Activated T-cell treated with anti-CD3 and anti-CD28 coated beads, Interleukin-2, amount 50 U/mL, for 1 hour (primary cell): Measurements from ENCODE around the gene GPRIN3.
"Not testable (repeated sequence)": the region's sequence is repeated elsewhere in the genome, so short reads cannot be mapped to it uniquely, and the experiment has no call there.

Source experiments
- DNase-seq: peaks from one replicate; pipeline ENCODE4 v3.0.0-alpha.2; 2020

Gene GPRIN3

DNA sequence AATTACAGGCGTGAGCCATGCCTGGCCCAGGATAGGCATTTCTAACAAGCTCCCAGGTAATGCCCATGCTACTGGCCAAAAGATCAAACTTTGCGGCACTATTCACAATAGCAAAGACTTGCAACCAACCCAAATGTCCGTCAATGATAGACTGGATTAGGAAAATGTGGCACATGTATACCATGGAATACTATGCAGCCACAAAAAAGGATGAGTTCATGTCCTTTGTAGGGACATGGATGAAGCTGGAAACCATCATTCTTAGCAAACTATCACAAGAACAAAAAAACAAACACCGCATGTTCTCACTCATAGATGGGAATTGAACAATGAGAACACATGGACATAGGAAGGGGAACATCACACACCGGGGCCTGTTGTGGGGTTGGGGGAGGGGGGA is 1.6 kb upstream of the GPRIN3 start:
- not testable (repeated sequence) for DNase-seq

DNA sequence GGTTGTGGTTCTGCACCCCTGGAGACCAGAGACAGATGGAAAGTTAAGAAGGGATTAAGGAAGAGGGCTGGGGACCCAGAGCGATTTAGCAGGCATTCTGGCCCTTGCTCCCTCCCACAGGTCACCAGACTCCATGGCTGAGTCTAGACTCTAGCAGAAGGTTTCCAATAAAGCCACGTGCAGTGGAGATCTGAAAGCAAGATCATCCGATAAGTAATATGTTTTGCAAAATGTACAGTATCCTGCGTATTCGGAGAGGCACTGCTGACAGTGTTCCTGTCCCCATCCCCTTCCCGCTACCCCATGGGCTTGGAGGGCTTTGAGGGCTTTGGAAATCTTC is 531 bp upstream of the GPRIN3 start:
- no peak for DNase-seq

DNA sequence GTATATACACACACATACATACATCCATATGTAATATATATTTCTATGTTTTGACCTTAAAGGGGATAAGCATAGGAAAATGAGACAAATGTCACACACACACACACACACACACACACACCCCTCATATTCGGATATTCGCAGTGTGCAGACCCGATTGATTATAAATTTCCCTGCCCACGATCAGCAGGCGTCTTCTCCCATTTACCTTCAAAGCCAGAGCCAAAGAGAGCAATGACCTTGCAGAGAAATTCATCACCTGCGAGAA is 488 bp downstream of the GPRIN3 start:
- DNase-seq: no peak

DNA sequence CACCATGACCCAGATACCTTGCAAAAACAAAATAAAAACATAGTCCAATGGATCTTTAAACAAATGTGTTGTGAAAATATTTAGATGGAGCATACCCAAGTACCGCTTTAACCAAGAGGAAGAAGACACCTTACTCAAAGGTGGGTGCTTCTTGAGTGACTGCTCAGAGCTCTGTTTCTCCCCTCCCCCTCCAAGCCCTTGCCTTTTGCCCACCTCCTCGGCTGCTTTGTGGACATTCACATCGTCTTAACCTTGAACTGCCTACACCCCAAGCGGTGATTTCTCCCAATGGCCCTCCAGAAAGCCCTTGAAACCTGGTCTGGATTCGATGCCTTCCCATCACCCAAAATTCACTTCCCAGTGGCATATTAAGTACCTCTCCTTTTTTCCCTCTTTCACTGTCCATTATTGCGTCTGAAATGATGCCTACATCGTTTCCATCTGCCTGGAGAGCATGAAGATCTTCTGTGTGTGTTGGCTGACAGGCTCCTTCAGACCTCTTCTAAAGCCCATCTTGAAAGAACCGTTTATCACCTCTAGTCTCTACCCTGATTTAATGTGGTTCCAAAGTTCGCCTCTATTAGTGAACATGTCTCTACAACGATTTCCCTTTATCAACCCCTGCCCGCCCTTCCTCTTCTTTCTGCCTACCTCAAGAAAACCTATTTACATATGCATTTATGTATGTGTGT is 968 bp downstream of the GPRIN3 start:
- no peak for DNase-seq

DNA sequence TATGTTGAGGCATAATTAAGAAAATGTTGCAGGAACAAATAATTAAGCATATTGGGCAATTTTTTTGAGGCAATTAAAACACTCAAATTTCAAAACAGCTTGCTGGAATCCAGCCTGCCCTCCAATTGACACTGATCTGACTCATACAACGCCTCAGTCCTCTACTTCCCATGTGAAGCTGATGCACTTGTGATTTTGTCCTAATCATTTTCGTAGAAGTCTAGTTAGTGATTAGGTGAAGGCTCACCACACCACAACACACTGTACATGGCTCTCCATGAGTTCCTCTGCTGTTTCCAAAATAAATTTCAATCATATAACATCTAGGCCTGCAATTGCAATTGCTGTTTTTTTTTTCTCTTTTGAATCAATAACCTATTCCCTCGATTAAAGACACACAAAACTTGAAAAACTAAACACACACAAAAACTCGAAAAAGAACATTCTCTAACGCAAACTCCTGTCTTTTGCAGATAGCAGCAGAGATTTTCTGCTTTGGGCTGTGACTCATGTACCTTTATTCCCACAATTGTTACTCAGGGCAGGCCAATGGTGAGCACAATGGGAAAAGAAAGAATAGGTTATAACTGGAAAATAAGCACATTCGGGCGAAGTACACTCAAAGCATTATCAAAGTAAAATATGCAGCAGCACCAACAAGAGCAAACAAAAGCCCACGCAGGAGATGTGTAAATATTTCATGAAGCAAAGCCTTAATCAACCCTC is 1.7 kb downstream of the GPRIN3 start:
- DNase-seq: no peak

DNA sequence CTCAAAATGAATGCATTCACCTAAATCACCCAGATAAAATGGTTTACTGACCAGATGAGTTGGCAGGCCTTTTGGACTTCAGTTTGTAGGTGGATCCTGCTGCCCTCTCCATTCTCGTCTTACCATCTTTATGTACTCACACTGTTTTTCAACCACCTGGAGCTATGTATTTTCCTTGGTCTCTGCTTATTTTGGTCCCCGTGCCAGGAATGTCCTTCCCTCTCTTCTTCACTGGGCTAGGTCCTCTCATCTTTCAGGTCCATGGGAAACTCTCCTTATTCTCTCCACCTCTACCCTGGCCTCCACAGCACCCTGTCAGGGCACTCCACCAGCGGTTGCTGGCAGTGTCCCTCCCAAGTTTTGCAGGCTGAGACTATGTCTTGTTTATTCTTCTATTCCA is 2.6 kb downstream of the GPRIN3 start:
- DNase-seq: no peak

DNA sequence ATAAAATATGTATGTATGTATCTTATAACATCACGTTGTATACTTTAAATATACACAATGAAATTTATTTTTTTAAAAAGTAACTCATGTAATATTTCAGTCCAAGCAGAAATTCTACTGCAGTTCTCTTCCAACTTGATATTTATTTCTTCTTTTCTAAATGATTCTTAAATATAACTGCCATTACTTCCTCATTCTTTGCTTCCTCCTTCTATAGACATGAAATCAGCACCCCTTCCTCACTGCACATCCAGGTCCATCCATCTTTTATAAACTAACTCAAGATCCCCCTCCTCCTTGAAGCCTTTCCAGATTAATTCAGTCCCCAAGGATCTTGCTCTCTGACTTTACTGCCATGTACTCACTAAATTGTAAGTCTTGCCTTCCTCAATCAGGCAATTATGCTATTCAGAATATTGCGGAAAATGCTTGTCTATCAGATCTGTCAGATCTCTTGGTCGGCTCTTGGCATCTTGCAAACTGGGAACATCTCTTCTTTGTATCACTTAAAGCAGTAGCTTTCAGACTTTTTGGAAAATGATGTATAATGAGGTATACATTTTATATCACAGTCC is 3.7 kb downstream of the GPRIN3 start:
- DNase-seq: no peak

DNA sequence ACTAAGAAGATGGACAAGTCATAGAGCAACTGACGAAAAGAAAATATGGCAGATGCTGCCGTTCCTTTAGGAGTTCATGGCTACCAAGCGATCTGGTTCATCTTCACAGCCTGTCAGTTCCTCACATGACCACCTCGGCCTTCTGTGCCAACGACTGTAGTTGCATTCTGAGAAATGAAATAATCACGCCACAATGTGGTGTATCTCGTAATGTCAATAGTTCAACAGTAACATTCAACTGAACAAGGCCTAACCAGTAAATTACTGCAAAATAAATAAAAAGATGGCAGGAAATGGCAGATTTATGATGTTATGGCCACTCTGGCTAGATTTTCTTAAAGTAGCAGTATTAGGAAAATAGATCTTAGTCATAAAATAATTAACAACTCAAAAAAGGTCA is 4.4 kb downstream of the GPRIN3 start:
- DNase-seq: peak; percentile 49

DNA sequence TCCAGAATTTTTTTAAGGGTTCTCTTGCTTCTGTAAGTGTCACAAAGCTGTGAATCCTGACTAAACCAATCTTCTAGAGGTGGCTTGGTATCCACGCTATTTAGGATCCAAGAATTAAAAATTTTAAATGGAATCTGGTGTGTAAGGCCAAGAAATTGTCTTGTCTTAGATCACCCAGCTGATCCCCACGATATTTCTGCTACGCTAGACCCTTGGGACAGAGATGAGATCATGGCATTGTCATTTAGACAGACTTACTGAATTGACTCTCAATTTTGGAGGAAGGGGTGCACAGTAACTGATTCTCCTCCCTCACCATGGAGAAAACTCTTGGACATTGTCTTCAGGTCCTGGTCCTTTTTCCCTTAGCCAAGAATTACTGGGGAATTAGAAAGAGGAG is 5.7 kb downstream of the GPRIN3 start:
- DNase-seq: no peak

DNA sequence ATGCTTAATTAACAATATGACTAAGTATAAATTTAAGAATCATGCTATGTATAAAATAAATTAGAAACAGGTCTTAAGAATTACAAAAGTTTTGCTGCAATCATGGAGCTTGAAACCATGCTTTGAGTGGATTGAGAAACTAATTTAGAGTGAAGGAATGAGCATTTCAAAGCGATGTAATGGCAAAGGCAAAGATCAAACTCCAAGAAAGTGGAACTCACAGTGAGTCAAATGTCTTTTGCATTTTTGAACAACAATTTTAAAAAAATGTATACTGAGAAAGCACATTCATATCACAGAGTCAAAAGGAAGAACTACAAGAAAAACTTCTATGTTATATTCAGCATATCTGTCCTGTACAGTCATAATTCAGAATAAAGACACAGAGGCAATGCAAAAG is 6.6 kb downstream of the GPRIN3 start:
- no peak for DNase-seq

DNA sequence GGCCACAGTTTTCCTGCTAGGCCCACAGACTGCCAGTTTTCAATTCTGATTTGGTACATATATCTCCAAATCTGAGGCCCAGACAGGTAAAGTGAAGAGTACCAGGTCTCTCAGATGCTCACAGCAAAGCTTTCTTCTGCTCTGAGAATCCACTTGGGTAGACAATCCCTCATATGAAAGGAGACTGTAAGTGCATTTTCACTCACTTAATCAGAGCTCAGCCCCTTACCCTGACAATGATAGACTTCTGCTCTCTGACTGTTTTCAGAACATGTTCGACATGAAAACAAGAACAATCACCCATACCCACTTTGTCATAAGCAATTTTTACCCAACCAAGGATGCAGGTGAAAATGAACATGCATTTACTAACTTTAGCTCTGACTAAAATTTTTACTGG is 7.1 kb downstream of the GPRIN3 start:
- DNase-seq: no peak

DNA sequence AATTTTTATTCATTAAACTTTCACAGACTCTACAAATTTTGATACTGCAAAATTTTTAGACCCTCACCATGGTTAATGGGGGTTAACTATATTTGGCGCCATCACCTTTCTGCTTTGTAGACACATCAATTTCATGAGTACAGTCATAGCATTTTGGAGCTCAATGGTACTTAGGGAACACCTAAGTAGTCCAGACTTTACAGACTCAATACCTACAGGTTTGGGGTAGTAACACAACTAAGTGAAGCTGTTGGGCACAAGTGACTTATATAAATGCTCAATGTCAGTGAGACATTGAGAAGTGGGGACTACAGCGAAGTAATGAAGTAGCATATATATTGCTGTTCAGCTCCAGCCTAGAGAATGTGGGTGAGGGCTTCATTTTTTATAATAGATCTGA is 7.5 kb downstream of the GPRIN3 start:
- DNase-seq: no peak

DNA sequence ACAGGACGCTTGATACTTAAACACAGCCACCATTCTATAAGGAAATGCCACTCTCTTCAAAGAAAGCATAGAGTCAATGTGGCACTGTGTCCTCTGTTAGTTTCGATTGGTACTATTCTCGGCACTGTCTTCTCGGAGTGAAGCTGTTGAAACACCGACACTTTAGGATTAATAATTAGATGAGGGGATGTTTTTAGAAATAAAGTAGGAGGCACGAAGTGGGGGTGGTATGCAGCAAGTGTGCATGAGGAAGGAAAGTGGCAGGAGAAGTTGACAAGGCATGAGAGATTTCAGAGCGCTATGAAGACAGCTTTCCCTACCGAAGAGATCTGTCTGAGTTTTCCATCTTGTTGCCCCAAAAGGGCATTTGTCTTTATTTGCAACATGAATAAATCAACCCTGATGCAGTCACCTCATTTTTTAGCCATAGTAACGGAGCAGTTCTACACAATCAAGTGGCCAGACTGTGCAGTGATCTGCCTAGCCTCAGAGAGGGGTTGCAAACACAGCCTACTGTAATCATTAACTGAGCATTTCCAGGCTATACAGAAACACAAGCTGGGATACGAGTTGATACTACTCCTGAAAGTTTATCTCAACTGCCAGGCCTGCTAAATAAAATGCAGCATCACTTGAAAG is 8.3 kb downstream of the GPRIN3 start:
- DNase-seq: no peak

DNA sequence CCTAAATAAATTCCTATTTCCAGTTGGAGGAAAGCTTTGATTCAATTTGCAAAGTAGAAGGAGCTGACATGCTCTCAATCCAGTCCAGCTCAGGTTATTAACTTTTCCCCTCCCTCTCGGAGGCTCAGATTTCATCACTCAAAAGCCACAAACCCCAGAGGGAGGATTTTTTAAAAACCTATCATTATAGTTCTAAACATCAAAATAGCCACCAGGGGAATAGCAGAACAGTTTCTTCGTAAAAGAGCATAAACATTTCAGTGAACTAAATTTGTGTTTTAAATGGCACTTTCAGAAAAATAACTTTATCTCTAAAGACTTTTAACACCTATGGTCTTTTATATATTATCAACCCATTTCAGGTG is 8.8 kb downstream of the GPRIN3 start:
- DNase-seq: no peak

DNA sequence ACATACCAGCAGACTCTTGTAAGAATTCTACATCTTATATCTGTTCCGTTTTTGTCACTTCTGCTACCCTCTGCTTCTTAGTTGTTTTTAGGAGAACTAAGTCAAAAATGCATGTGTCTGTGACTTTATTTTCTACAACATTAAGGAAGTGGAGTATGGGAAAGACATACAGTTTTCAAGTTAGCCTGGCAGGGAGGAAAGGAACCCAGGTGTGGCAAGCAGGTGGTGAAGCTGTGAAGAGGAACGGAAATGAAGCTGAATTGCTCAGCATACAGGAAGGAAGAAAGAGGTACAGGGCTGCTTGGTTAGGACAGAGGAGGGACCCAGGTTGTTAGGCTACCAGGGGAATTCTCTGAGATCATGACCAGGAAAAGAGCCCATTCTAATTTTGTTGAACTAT is 9.4 kb downstream of the GPRIN3 start:
- DNase-seq: no peak

DNA sequence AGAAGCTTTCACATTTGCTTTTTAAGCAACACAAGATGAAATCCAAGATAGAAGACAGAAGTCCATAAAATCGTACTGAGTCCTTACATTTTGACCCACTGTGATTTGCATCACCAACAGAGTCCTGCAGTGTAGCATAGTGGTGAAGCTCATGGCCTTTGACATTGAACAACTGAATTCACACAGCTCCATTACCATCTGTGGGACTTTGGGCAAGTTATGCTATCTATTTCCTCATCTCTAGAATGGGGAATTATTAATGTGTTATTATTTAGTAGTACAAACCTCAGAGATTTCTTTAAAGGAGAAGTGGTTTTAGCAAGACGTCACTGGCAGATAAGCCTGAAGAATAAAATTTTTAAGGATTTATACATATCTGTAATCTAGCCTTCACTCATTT is 10.7 kb downstream of the GPRIN3 start:
- no peak for DNase-seq

DNA sequence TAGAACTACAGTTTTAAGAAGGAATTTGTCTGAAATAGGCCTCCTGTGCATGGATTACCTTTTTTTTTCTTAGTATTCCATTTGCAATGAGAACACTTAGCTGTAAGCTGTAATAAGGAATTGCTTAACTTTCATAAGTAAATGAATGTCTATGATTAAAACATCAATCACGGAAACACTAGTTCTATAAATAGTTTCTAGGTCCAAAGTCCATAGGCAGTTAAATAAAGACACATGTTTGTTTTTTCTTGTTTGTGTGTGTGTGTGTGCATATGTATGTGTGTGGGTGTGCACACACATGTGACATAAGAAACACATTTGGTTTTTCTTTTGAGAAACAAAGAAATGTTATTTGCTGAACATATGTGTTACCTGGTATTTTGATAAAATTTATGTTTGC is 11.2 kb downstream of the GPRIN3 start:
- no peak for DNase-seq

DNA sequence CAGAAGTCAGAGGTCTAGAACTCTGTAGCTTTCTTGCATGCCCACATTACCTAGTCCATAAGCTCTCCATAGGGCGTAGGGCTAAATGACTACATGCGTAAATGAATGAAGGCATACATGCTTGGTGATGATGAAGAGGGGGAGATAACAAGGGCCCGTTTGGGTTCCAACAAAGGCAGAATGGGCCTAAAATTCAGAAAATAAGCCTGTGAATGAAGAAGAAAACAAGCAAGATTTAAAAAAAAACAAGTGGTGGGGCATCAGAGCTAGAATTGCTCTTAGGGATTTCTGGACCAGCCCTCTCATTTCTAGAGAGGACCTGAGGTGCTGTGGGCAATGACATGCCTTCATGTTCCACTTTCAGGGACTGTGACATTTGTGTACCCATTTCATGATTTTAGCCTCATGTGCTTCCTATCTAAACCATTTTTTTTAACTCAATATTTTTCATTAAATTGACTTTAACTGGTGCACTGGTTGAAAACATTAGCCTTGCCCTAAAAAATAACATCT is 12.1 kb downstream of the GPRIN3 start:
- DNase-seq: no peak

DNA sequence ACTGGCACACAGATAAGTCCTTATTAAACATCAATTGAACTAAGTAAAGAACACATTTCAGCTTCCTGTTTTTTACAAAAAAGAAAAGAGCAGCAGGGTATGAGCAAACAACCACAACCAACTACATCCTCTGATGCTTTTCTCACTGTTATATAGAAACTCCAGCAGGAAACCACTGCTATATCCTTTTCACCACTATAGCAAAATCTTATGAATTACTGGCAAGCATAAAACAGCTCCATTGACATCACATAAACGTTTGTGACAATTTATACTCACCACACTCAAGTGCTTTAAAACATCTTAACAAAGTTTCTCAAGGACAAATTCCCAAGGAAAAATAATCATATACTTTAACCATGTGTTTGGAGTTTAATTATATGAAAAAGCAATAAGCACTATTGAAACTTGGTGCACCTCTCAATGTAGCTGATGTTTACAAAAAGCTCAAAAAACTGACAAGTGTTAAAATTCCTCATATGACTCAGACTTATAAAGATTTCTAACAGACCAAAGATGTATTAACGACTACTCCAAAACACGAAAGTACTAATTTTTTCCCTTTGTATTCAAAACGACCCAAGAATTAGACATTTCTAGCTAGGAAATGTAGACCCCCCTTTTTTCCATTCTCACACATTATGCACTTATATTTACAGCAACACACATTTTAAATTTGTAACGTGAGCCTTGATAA is 12.9 kb downstream of the GPRIN3 start:
- DNase-seq: no peak

DNA sequence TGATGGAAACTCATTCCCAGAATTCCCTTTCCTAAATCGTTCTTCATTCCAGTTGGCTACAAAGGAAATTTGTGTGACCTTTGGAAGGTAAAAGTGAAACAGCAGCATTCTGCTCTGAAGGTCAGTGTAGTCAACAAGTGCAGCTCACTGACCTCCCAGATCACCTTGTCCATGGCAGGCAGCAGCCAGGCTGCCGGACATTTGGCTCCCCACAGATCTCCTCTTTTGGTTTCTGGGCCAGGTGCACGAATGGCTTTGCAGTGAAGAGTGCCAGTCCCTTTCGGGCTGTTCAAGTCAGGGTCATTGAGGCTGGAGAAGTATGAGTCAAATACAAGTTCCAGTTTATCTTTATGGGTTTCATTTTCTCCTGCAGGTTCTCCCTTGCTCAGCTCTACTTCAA is 14.3 kb downstream of the GPRIN3 start:
- DNase-seq: no peak

DNA sequence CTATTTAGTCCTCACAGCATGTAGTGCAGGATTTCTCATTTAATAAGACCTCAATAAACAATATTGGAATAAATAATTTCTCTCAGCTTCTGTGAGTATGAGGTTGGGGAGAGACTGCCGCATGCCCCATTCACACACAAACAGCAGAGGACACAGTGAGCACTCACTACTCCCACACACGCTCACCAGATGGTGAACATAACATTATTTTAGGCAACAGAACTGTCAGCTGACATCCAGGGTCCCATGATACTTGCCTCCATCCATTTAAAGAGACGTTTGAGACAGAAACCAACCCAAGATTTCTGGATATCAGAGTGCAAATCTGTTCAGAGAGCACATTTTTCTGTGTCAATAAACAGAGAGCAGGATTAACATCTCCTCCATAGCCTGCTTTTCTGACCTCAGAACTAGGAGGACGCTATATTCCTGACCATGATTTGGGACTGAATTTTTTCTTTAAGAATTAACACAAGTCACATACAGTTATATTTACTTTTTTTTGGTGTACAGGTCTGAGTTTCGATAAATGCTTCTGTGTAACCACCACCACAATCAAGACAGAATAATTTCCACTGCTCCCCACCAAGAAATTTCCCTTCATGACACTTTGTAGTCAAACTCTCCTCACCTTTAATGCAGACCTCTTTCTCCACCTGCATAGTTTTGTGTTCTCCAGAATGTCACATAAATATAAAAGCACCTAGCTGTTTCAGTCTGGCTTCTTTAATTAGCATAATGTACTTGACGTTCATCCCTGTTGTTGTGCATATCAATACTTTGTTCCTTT is 16.7 kb downstream of the GPRIN3 start:
- DNase-seq: no peak

DNA sequence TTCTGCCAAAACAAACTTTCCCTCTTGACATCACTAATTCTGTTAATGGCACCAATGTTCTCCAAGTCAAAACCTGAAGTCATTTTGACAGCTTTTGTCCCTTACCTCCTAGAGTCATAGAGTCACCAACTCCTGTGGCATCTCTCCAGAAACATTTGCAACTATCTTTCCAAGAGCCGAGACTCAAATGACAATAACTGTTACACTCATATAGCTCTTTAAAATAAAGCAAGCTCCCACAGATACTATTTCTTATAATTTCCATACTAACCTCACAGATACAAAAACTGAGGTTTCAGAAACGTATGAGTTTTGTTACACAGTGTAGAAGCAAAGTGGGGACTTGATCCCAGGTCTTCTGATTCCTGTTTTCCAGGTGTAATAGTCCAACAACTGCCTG is 18.3 kb downstream of the GPRIN3 start:
- DNase-seq: no peak

DNA sequence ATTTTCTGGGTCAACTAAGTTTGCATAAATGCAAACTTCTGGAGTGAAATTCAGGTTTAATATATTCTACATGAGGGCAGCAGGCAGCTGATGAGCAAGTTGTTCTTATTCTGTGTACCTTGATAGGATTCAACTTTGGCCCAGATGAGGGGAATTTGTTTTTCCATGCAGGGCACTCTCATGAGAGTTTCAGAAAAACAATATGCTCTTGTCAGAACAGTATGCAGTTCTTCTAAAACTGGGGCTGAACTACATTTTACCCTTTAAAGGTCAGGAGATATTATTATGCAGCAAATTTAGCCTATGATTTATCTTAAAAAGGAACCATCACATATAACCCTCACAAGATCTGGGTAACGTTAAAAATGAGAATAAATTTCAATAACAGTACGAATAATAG is 19.2 kb downstream of the GPRIN3 start:
- no peak for DNase-seq
